GM18519 (cell line): Measurements from ENCODE around the gene GALK1.

ENCODE experiments used
- ATAC-seq: cut with Tn5 transposase; IDR thresholded peaks from one replicate; pipeline ENCODE4 v1.9.1; 2021; ENCODE audit warnings: mild to moderate bottlenecking, moderate library complexity; ENCODE audit not compliant: unreplicated experiment, low FRiP score

The GALK1 gene

DNA sequence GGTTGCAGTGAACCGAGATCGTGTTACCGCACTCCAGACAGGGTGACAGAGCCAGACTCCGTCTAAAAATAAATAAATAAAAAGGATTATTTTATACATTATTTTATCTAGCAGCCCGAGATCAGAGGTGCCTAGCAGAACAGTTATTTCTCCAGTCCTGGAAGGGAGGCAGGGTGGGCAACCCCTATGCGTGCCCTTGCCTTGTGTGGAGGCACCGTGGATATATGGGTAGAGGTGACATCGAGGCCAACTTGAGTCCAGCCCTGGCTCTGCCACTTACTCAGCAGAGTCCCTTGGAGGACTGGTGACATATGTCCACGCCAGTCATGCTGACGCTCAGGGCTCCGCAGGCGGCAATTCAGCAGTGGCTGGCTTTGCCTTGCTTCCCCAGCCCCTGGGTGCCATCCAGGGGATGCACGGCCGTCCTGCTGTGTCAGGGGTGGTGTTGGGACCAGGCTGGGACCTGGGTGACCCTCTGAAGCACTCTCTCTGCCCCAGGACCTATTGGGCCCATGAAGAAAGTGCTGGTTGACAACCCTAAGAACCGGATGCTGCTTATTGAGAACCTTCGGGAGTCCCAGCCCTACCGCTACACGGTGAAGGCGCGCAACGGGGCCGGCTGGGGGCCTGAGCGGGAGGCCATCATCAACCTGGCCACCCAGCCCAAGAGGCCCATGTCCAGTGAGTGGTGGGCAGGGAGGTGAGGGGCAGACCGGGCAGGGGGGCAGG, 13.2 kb downstream of the GALK1 start:
- no peak for ATAC-seq

DNA sequence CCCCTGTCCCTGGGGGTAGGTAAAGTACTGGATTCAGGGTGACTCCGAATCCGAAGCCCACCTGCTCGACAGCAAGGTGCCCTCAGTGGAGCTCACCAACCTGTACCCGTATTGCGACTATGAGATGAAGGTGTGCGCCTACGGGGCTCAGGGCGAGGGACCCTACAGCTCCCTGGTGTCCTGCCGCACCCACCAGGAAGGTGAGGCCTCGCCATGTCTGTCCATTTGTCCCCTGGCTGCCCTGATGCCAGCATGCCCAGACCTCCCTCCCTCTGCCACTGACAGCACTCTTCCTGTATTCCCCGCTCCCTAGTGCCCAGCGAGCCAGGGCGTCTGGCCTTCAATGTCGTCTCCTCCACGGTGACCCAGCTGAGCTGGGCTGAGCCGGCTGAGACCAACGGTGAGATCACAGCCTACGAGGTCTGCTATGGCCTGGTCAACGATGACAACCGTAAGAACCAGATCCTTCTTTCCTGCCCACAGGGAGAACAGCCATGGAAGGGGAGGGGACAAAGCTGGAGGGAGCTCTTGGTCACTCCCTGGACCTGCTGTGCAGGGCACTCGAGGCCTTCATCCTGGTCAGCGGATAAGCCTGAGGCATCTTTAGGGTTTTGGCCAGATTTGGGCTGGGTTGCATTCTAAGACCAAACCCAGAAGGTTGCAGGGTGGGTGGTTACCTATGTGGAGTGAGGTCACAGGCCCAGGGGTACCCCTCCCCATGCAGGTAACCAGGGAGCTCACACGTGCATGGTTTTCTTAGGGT, 14.2 kb downstream of the GALK1 start:
- ATAC-seq = no peak

DNA sequence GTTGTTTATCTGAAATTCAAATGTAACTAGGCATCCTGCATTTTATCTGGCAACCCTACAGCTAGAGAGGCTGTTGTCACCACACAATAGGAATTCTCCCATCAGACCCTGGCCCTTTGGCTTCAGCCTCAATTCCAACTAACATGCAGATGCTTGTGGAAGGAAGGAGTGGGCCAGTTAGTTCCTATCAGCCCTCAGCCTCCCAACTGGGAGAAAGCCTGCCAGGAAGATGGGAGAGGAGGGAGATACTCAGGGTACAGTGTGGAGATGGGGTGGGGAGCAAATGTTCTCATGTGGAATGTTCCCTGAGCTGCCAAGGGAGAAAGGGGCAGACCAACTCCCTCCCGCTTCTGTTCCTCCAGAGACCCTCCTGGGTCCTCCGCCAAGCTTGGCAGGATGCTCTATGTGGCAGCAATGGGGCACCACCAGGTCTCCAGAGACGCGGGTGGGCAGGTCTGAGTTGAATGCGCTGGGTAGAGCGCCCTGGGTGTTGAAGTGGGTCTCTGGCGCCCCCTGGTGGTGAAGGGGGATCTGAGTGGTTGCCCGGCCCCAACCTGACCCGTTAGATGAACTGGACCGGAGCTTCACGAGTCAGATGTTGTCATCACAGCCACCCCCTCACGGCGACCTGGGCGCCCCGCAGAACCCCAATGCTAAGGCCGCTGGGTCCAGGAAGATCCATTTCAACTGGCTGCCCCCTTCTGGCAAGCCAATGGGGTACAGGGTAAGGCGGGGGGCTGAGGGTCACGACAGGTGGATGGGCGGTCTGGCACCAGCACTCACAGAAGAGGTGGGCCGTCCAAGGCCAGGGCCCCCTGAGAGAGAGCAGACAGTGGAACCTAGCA, 15.2 kb downstream of the GALK1 start:
- no peak for ATAC-seq

DNA sequence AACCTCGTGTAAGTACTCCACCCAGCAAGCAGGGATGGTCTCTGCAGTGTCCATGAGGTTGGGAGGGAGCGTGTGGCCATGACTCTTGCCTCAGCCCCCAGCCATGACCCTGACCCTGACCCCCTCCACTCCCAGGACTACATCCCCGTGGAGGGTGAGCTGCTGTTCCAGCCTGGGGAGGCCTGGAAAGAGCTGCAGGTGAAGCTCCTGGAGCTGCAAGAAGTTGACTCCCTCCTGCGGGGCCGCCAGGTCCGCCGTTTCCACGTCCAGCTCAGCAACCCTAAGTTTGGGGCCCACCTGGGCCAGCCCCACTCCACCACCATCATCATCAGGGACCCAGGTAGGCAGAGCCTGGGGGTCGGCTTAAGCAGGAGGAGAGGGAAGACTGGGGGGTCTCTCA, 16.3 kb downstream of the GALK1 start:
- no peak for ATAC-seq

DNA sequence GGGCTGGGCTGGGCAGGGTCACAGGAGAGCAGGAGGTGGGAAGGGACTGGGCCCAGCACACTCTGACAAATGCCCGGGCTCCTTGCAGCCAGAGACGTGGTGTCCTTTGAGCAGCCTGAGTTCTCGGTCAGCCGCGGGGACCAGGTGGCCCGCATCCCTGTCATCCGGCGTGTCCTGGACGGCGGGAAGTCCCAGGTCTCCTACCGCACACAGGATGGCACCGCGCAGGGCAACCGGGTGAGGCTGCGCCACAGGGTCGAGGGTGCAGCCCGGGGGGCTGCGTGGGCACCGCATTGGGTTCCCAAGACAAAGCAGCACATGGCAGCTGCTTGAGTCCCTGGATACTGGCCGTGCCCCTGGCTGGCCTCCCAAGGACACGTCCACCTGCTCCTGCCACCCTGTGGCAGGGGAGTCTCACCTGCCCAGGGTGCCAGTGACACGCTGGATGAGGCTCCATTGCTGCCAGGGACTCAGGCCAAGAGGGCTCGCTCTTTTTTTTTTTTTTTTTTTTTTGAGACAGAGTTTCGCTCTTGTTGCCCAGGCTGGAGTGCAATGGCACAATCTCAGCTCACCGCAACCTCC, 21.3 kb downstream of the GALK1 start:
- ATAC-seq = no peak

DNA sequence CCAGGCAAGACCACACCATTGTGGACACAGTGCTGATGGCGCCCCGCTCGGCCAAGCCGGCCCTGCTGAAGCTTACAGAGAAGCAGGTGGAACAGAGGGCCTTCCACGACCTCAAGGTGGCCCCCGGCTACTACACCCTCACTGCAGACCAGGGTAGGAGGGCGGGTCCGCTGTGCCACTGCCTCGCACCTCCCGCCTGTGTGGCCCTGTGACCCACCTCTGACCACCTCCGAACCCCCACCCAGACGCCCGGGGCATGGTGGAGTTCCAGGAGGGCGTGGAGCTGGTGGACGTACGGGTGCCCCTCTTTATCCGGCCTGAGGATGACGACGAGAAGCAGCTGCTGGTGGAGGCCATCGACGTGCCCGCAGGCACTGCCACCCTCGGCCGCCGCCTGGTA, 22.7 kb downstream of the GALK1 start:
- ATAC-seq = no peak

DNA sequence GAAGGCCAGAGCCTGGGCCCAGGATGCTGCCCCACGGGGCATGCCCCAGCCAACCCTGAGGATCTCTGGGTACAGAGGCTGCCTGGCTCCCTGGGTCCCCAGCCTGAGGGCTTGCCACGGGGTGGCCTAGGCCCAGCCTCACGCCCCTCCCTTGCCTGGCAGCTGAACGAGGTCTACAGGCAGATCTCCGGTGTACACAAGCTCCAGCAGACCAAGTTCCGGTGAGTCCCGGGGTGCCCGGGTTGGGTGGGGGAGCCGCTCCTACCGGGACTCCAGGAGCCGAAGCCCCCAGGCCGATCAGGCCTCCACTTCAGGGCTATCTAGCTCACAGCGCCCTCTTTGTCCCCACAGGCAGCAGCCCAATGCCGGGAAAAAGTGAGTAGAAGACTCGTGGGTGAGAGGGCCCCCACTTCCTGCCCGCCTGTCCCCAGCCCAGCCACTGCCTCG, 24.3 kb downstream of the GALK1 start:
- ATAC-seq = no peak

DNA sequence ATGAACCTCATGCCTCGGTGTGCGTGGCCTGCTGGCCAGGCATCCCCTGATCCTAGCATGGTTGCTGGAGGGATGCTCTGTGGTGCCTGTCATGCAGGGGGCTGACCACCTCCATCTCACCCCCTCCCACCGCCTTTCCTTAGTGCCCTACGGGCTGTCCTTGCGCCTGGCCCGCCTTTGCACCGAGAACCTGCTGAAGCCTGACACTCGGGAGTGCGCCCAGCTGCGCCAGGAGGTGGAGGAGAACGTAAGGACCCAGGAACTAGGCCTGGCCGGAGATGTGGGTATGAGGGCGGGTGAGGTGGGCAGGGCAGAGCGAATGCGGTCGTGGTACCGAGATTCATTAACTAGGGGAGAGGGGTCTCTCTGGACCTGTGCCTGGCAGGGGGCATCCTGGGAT, 24.8 kb downstream of the GALK1 start:
- ATAC-seq = no peak

DNA sequence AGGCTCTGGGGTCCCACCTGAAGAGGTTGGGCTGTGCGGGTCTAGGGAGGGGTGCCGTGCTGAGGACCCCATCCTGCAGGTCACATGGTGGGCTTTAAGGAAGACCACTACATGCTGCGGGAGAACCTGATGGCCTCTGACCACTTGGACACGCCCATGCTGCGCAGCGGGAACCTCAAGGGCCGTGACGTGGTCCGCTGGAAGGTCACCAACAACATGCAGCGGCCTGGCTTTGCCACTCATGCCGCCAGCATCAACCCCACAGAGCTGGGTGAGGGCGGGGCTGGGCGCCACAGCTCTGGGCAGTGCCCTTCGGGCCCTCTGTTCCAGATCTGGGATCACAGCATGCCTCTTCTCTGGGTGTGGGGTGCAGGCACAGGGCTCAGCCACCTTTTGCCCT, 25.2 kb downstream of the GALK1 start:
- ATAC-seq = no peak

DNA sequence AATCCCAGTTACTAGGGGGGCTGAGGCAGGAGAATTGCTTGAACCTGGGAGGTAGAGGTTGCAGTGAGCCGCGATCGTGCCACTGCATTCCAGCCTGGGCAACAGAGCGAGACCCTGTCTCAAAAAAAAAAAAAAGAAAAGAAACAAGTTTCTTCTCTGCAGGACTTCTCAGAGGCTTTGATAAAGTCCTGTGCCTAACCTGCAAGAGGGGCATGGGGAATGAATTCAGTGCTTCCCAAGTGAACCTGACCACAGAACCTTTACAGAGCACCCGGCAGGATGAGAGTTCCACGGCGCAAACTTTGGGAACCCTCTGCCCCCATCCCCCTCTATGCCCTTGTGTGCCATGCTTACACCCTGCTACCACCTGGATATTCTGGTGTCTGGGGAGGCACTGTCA, 25.8 kb downstream of the GALK1 start:
- no peak for ATAC-seq

DNA sequence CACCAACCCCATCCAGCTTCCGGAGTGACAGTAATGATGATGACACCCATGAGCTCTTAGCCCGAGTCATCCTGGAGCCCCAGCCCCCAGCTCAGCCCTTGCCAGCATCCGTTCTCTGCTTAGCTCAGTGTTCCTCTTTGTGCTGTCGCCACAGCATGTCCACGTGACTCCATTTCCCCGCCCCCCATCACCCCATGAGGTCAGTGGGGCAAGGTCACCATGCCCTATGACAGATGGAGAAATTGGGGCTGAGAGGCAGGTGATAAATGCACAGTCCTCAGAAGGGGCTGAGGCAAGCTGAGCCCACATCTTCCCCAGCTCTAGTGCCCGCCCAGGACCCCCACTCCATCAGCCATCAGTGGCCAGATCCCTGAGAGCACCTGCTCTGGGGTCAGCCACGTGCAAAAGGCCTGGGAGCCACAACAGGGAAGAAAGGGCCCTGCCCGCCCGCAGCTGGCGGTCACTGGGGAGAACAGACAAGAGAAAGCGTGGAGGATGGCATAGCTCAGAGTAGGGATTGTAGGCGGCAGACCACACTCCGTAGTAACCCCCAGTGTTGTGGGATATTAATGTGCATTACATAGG, 26.7 kb downstream of the GALK1 start:
- no peak for ATAC-seq

DNA sequence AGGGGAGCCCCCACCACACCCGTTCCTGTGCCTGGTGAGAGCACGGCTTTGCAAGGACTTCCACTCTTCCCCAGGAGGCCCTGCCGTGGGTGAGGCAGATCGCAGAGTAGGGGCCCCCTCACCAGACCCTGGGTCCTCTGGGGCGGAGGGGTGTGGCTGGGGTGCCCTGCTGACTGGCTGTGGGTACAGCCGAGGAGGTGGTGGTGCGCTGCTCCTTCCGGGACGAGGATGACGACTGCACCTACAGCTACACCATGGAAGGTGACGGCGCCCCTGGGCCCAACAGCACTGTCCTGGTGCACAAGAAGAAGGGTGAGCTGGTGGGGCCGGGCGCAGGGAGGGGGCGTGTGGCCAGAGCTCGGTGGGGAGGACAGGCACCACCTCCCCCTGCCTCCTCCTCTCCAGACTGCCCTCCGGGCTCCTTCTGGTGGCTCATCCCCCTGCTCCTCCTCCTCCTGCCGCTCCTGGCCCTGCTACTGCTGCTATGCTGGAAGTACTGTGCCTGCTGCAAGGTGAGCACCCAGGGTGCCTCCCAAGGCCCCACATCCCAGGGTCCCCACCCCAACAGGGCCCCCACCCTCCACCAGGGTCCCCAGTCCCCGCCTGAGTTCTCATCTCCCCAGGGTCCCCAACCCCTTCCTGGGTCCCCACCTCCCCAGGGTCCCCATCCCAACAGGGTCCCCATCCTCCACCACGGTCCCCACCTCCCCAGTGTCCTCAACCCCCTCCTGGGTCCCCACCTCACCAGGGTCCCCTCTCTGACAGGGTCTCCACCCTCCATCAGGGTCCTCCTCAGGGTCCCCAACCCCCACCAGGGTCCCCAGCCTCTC, 27.6 kb downstream of the GALK1 start:
- no peak for ATAC-seq

DNA sequence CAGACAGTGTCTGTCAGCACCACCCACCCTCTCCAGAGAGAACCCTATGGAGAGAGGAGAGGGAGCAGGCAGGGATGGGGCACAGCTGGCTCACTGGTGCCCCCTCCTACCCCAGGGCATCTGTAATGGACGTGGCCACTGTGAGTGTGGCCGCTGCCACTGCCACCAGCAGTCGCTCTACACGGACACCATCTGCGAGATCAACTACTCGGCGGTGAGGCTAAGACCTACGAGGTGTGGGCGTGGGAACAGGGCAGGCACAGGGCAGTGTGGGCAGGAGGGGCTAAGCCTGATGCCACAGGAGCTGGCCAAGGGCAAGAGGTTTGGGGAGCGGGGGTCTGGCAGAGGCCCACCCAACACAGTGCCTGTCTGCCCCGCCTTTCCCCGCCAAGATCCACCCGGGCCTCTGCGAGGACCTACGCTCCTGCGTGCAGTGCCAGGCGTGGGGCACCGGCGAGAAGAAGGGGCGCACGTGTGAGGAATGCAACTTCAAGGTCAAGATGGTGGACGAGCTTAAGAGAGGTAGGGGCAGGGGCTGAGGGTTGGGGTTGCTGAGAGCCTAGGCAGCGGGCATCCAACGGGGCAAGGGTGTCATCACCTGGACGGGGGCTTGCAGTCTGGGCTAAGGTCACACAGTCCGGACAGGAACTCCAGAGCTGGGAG, 28.7 kb downstream of the GALK1 start:
- no peak for ATAC-seq

DNA sequence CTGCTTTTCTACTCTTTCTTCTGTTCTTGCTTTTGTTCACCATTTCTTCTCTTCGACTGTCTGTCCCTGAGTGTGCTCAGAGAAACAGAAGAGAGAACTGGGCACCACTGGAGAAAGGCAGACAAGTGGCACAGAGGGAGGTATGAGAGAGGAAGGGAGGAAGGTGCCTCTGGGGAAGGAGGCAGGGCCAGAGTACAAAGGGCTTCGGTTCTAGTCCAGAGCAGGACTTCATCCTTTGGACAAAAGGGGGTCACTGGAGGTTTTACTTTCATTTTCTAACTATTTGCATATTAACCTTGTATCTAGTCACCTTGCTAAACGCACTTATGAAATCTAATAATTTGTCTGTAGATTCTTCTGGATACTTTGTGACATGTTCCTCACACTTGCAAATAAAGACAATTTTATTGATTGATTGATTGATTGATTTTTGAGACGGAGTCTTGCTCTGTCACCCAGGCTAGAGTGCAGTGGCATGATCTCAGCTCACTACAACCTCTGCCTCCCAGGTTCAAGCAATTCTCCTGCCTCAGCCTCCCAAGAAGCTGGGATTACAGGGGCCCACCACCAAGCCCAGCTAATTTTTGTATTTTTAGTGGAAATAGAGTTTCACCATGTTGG, 30.2 kb downstream of the GALK1 start:
- ATAC-seq = no peak

DNA sequence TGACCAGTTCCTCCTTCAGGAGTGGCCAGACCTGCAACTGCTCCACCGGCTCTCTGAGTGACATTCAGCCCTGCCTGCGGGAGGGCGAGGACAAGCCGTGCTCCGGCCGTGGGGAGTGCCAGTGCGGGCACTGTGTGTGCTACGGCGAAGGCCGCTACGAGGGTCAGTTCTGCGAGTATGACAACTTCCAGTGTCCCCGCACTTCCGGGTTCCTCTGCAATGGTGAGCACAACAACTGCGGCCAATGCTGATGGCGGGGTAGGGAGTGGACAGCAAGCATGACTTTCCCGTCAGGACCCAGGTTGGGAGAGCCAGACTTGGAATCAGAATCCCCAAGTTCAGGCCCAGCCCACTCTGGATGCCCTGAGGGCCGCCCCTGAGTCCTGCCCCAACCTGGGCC, 31.5 kb downstream of the GALK1 start:
- ATAC-seq = no peak

DNA sequence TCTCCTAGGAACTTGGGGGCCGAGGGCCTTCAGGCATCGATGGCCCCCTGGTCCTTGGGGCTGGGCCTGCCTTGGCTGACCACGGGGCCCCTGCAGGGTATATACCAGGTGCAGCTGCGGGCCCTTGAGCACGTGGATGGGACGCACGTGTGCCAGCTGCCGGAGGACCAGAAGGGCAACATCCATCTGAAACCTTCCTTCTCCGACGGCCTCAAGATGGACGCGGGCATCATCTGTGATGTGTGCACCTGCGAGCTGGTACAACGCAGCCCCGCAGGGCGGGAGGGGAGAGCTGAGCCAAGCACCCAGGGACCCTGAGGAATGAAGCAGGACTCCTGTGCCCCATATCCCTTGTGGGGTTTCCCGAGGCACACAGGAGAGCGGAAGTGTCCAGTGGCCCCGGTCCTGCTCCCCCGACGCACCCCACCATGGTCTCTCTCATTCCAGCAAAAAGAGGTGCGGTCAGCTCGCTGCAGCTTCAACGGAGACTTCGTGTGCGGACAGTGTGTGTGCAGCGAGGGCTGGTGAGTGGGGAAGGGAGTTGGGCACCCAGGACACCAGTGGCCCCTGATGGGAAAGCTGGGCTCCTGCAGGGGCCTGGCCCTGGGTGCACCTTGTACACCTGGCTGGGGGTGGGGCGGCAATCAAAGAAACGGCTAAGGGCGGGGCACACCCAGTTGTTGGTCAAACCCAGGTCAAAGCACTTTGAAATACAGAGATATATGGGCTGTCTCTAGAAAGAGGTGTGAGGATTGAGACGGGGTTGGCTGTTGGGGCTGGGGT, 33.1 kb downstream of the GALK1 start:
- ATAC-seq = no peak

DNA sequence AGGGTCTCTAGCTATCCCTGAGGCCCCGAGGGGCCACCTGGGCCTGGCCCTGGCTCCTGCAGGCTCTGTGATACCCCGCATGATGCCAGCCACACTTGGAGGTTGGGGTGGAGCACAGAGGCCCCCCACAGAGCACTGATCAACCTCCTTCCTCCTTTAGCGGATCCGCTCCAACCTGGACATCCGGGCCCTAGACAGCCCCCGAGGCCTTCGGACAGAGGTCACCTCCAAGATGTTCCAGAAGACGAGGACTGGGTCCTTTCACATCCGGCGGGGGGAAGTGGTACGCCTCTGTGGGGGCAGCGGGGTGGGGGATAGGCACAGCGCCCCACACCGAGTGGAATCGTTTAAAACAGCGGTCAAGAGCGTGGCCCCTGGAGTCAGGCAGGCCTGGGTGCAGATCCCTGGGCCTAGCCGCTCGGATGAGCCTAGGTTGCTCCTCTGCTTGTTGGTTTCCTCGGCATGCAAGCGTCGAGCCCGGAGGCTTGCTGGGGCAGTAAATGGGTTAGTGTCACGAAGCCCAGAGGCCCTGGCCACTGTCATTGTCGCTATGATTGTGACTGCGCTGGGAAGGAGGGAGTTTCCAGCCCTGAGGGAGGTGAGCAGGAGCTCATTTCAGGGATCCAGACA, 33.8 kb downstream of the GALK1 start:
- no peak for ATAC-seq
